Measurements from ENCODE around the gene PRRC2A. TPM values are rescaled to one million over a fixed set of nuclear protein-coding genes. Genes with fewer than 3 reads are reported as not detected.

The PRRC2A gene
- total RNA-seq, 3 donors from 2014 or later: 290 to 309 (median 306) TPM

DNA sequence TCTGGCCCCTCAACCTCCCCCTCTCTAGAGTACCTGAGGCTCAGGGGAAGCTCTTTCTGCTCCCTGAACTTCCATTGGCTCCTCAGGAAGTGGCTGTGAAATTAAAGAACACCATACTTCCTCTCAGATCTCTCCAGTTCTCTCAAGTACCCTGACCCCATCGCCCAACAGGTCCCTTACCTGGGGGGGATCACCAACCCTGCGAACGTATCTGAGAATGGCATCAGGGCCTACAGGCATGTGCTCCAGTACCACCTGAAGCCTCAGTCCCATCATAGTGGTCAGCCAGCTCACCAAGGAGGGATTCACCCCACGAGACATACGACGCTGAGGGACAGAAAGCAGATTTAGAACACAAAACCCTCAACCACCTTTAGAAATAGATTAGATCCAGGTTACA, 20.1 kb downstream of the PRRC2A start:
- Mint-ChIP-seq H3K4me1 (ENCODE audit: low read depth) (peaks cover 5% of the 10 kb centered on the region), H3K4me3 (no peak overlapping the region), H3K36me3 (ENCODE audit: insufficient read depth) (peaks cover 36% of the 10 kb centered on the region), H3K9me3 (no peaks in the 10 kb centered on the region), H3K27me3 (ENCODE audit: low read depth) (no peaks in the 10 kb centered on the region)
- ATAC-seq (no peak), DNase-seq (no peak)

GRCh38 chr6:31641370-31641769, 20.9 kb downstream of the PRRC2A start:
- DNase-seq (no peak), ATAC-seq (no peak)
- Mint-ChIP-seq H3K36me3 (ENCODE audit: insufficient read depth) (peaks cover 30% of the 10 kb centered on the region), H3K4me3 (no peak overlapping the region), H3K9me3 (no peaks in the 10 kb centered on the region), H3K27me3 (ENCODE audit: low read depth) (no peaks in the 10 kb centered on the region), H3K4me1 (ENCODE audit: low read depth) (peaks cover 5% of the 10 kb centered on the region)

DNA sequence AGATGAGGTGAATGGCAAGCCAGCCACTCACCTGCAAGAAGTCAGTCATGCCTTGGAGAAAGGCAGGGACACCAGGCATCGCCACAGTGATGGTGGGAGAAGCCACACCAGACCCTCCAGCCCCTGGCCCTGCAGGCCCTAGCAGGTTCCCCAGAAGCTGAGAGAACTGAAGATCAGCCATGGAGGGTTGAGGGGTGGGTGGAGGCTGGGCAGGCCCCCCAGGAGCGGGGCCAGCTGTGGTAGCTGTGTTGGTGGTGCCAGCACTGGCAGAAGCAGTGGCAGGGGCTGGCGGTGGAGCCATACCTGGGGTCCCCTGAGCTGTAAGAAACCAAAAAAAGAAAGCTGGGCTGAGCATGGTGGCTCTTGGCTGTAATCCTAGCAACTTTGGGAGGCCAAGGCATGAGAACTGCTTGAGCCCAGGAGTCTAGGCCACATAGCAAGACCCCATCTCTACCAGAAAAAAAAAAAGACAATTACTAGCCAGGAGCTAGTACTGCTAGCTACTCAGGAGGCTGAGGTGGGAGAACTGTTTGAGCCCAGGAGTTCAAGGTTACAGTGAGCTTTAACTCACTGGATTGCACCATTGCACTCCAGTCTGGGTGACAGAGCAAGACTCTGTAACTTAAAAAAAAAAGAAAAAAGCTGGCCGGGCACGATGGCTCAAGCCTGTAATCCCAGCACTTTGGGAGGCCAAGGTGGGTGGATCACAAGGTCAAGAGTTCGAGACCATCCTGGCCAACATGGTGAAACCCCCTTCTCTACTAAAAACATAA, 22.5 kb downstream of the PRRC2A start:
- no peak for ATAC-seq
- Mint-ChIP-seq H3K36me3 (ENCODE audit: insufficient read depth) (peaks cover 30% of the 10 kb centered on the region), H3K4me3 (no peak overlapping the region), H3K27me3 (ENCODE audit: low read depth) (no peaks in the 10 kb centered on the region), H3K4me1 (ENCODE audit: low read depth) (peaks cover 5% of the 10 kb centered on the region), H3K9me3 (no peaks in the 10 kb centered on the region)
- no peak for DNase-seq

DNA sequence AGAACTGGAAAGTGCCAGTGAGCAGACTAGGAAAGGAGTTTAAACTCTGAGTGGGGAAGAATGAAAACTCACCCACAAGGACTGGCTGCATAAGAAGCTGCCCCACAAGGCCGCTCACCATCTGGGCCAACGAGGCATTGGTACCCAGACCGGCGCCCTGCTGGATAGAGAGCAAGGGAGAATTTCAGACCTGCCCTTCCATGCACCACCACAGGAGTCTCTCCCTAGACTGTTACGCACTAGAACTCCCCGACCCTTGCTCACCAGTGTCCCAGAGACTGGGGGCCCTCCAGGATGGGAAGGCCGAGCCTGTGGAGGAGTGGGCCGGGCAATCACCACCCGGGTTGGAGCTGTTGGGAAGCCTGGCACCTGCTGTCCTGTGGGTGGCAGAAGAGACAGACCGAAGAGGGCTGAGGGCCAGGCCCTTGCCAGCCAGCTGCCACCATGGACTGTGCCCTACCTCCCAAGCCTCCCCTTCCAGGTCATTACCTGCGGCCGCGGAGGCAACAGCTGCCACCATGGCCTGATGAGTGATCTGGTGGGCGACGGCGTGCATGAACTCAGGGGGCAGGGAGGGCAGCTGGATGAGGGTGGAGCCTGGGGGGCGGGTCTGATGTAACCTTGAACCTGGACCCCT, 23.4 kb downstream of the PRRC2A start:
- no peaks in the 10 kb centered on the region for H3K9me3 Mint-ChIP-seq
- no peaks in the 10 kb centered on the region for H3K27me3 Mint-ChIP-seq (ENCODE audit: low read depth)
- peaks cover 33% of the 10 kb centered on the region for H3K36me3 Mint-ChIP-seq (ENCODE audit: insufficient read depth)
- DNase-seq: no peak
- ATAC-seq: no peak
- H3K4me3 Mint-ChIP-seq: no peak overlapping the region
- peaks cover 5% of the 10 kb centered on the region for H3K4me1 Mint-ChIP-seq (ENCODE audit: low read depth)

DNA sequence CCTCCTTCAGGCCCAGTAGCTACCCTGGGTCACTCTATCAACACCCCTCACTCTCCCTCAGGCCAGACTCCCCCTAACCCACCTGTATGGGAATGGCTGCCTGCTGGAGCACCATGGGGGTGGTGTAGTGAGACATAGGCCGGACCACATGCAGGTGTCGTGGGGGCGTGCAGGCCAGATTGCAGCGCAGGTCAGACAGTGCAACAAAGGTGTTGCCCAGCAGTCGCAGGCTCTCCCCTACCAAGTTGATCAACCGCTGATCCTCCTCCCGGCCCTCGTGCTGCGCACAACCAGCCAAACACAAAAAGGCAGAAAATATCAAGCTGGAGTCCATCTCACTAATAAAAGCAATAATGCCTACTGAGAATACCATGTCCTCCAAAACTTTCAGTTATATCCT, 24.8 kb downstream of the PRRC2A start:
- H3K36me3 Mint-ChIP-seq (ENCODE audit: insufficient read depth): peaks cover 38% of the 10 kb centered on the region
- no peaks in the 10 kb centered on the region for H3K27me3 Mint-ChIP-seq (ENCODE audit: low read depth)
- H3K4me3 Mint-ChIP-seq: no peak overlapping the region
- no peaks in the 10 kb centered on the region for H3K9me3 Mint-ChIP-seq
- DNase-seq: no peak
- no peak for ATAC-seq
- H3K4me1 Mint-ChIP-seq (ENCODE audit: low read depth): peaks cover 10% of the 10 kb centered on the region

DNA sequence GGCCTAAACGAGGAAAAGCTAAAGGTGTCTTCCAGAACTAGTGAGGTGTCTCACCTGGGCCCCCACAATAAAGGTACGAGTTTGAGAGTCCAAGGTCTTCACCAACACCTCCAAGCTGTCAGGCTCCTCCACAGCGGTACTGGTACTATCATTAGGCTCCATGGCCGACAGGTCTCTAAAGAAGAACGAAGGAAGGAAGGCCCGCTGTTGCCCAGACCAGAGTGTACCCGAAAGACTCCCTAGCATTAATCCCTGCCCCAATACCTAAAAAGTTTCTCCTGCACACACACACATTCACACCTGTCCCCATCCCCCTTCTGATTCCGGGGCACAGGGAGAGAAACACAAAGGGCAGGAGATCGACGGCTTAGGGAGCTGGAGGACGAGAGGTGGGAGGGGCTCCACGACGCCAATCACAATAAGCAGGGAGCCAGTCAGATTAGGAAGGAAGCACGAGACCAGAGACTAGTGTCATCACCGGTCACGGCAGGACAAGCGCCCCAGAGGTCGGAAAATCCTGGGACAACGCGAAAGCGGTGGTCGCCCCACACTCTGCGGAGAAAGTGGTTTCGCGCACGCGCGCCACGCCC, 31.2 kb downstream of the PRRC2A start:
- Mint-ChIP-seq H3K9me3 (no peaks in the 10 kb centered on the region), H3K4me1 (ENCODE audit: low read depth) (peaks cover 41% of the 10 kb centered on the region), H3K4me3 (peak overlapping the region; percentile 89), H3K36me3 (ENCODE audit: insufficient read depth) (peaks cover 30% of the 10 kb centered on the region), H3K27me3 (ENCODE audit: low read depth) (no peaks in the 10 kb centered on the region)
- ATAC-seq (peak; percentile 51 to 56), DNase-seq (no peak)

- Mint-ChIP-seq H3K27me3 (ENCODE audit: low read depth) (no peaks in the 10 kb centered on the region), H3K9me3 (no peaks in the 10 kb centered on the region), H3K4me3 (peak overlapping the region; percentile 89), H3K4me1 (ENCODE audit: low read depth) (peaks cover 53% of the 10 kb centered on the region), H3K36me3 (ENCODE audit: insufficient read depth) (peaks cover 28% of the 10 kb centered on the region)
- ATAC-seq: peak; percentile 63 to 64
- no peak for DNase-seq
Observed at GRCh38 chr6:31652925-31653724, 32.6 kb downstream of the PRRC2A start.

DNA sequence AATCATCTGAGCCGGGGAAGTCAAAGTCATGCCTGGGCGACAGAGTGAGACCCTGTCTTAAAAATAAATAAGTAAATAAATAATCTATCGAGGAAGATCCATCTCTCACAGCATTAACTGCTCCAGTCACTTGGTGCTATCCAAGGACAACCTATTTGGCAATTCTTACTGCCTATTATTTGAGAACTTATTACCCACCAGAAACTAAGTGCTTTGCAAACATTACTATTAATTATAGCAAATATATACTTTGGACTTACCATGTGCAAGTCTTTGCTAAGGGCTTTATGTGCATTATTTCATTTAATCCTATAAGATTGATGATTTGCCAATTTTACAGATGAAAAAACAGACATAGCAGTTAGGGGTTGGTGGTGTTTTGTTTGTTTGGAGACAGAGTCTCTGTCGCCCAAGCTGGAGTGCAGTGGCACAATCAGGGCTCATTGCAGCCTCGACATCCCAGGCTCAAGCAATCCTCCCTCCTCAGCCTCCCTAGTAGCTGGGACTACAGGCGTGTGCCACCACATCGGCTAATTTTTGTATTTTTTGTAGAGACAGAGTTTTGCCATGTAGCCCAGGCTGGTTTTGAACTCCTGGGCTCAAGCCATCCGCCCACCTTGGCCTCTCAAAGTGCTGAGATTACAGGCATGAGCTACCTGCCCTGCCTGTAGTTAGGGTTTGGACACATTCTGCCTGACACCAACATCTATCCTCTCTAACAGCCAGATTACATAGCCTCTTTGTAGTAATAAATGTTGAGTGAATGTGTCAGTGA, 34.2 kb downstream of the PRRC2A start:
- H3K27me3 Mint-ChIP-seq (ENCODE audit: low read depth): no peaks in the 10 kb centered on the region
- no peaks in the 10 kb centered on the region for H3K9me3 Mint-ChIP-seq
- peaks cover 19% of the 10 kb centered on the region for H3K36me3 Mint-ChIP-seq (ENCODE audit: insufficient read depth)
- DNase-seq (no peak), ATAC-seq (no peak)
- H3K4me3 Mint-ChIP-seq: no peak overlapping the region
- H3K4me1 Mint-ChIP-seq (ENCODE audit: low read depth): peaks cover 62% of the 10 kb centered on the region

DNA sequence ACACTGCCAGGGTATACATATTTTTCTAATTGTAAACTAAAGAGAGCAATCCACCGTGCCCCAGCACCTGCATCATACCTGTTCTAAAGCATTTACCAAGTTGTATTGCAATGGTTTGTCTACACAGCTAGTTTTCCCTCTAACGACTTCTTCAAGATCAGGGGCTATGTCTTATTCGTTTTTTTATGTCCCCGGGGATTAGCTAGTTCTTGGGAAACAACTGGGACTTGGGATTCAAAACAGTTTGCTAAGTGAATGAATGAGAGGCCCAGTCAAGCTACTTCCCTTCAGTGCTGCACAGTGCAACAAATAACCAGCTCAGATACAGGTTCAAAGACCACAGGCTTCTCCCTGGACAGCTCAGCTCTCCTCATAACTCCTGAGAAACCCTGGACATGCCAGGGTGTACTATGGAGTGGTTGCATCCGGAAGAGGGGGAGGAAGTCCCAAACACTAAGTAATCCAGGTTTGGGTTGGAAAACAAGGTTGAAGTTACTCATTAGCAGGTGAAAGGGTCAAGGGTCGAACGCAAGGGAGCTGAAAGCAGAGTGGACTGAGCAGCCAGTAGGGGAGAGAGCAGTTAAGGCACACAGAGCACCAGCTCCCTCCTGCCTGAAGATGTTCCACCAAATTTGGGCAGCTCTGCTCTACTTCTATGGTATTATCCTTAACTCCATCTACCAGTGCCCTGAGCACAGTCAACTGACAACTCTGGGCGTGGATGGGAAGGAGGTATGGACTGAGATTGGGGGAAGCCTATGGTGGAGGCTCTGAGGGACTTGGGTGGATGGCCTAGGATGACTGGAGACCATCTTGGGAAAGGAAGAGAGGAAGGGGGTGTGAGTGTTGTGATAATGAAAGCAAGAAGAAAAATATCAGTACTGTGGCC, 35.1 kb downstream of the PRRC2A start, which contains the start of gene APOM:
TSS of gene APOM (plus strand) at position 546 of the 889 bp plus-strand sequence. CDS start at position 619, 73 bp downstream.
- no peak within 1 kb of the TSS for H3K4me3 Mint-ChIP-seq
- H3K36me3 Mint-ChIP-seq (ENCODE audit: insufficient read depth): peaks cover 15% of the 10 kb centered on the region
- peaks cover 62% of the 10 kb centered on the region for H3K4me1 Mint-ChIP-seq (ENCODE audit: low read depth)

DNA sequence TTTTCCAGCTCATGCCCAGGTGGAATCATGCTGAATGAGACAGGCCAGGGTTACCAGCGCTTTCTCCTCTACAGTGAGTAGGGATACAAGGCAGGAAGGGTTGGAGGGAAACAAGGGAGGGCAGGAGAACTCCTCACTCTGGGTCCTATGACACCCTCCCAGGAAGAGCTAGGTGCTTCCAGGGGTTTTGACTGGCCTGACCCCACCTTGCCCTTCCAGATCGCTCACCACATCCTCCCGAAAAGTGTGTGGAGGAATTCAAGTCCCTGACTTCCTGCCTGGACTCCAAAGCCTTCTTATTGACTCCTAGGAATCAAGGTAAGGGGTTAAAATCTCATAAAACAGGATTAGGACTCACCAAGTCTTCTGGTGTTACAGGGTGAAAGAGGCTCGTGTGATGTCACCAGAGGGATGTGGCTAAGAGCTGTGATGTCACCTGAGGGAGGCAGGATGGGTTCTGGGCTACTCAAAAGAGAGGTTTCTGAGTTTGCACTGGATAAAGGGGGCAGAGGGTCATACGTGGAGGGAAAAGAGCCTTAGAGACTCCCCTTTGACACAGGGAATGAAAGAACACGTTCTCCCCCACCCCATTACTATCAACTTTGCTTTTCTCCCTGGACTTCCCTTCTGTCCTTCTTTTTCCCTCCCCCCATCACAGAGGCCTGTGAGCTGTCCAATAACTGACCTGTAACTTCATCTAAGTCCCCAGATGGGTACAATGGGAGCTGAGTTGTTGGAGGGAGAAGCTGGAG, 37.1 kb downstream of the PRRC2A start:
- H3K27me3 Mint-ChIP-seq (ENCODE audit: low read depth): no peaks in the 10 kb centered on the region
- H3K9me3 Mint-ChIP-seq: no peaks in the 10 kb centered on the region
- peaks cover 64% of the 10 kb centered on the region for H3K4me1 Mint-ChIP-seq (ENCODE audit: low read depth)
- peak overlapping the region; percentile 64 for H3K4me3 Mint-ChIP-seq
- DNase-seq: no peak
- ATAC-seq: no peak
- peaks cover 11% of the 10 kb centered on the region for H3K36me3 Mint-ChIP-seq (ENCODE audit: insufficient read depth)

More for the DNA sequence above, 35.1 kb downstream of the PRRC2A start, which contains the start of gene APOM:
- DNase-seq: no peak
- H3K9me3 Mint-ChIP-seq: no peaks in the 10 kb centered on the region
- no peaks in the 10 kb centered on the region for H3K27me3 Mint-ChIP-seq (ENCODE audit: low read depth)
- ATAC-seq: no peak

DNA sequence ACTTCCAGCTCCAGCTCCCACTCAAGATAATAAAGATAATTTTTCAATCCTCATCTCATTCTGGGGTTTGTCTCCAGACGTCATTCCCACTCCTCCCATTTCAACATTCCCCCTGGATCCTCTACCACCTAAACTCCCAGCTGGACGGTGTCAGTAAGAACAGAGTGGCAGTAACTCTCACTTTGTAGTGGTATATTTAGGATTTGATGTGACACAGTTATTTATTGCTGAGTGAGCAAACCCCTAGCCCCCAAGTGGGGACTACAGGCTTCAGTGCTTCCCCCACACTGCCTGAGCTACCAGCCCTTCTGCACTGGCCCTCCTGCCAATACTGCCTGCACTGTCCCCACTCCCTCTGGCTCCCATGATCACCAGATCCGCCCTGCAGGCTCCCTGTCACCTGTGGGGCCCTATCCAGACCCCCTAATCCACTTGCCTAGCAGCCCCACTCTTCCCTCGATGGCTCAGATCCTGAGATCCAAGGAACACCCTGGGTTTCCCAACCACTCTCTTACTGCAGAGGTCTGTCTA, 37.7 kb downstream of the PRRC2A start:
- no peaks in the 10 kb centered on the region for H3K27me3 Mint-ChIP-seq (ENCODE audit: low read depth)
- no peak for ATAC-seq
- peaks cover 14% of the 10 kb centered on the region for H3K36me3 Mint-ChIP-seq (ENCODE audit: insufficient read depth)
- peaks cover 63% of the 10 kb centered on the region for H3K4me1 Mint-ChIP-seq (ENCODE audit: low read depth)
- no peak for DNase-seq
- no peaks in the 10 kb centered on the region for H3K9me3 Mint-ChIP-seq
- peak overlapping the region; percentile 94 for H3K4me3 Mint-ChIP-seq

DNA sequence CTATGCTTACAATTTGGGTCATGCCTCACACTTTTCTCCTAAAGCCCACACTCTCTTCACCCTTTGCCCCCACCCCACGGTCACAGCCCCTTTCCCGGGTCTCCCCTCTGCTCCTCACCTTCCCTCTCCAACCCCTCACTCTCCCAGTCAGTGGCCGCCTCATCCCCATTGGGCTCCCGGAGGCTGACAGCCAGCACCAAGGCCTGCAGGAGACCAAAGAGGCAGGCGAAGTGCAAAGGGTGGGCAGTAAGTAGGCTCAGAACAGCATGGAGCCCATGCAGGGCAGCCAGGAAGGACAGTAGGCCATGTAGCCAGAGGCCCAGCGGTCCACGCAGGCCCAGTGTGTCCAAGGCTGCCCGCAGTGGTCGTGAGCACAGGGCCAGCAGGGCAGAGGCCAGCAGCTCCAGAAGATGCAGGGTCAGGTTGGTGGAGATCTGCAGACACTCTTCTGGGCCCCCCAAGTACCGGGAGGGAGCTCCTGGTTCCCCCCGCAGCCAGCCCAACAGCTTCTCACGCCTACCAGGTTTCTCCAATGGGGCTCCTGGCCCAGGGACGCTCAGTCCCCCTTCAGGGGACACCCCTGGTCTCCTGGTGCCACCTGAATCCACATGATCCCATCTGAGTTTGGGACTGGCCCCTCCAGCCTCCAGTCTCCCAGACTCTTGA, 38.6 kb downstream of the PRRC2A start:
- H3K36me3 Mint-ChIP-seq (ENCODE audit: insufficient read depth): peaks cover 23% of the 10 kb centered on the region
- peaks cover 67% of the 10 kb centered on the region for H3K4me1 Mint-ChIP-seq (ENCODE audit: low read depth)

More for the DNA sequence above, 38.6 kb downstream of the PRRC2A start:
- Mint-ChIP-seq H3K27me3 (ENCODE audit: low read depth) (no peaks in the 10 kb centered on the region), H3K9me3 (no peaks in the 10 kb centered on the region), H3K4me3 (peak overlapping the region; percentile 94)
- no peak for ATAC-seq
- no peak for DNase-seq
